ENCODE measurements around the gene SMYD3. TPM values are rescaled to one million over a fixed set of nuclear protein-coding genes. Genes with fewer than 3 reads are reported as not detected.

The SMYD3 gene
- total and polyA plus RNA-seq, 2 donors (not counting 3 experiments of a cell fraction or from before 2014, with no cell fraction given) = 16.0 to 32.1 TPM

DNA sequence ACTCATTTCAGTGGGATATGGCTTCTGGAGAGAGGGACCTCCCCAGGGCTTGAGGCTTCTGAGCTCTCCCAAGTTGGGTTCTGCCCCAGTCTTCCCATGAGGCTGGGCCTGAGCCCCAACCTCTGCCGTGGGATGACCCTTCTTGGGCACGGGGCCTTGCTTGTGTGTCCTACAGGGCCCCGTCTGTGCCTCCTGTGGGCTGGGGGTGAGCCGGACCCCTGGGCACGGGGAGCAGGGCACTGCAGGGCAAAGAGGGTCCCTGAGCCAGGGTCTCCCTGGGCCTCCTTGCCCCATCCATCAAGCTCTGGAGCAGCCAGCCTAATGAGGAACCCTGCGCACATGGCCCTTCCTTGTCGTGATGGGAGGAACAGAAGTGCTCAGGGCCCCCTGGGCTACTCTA, 5.2 kb upstream of the SMYD3 start:
- dilution Hi-C loops (cut with MboI; ENCODE audit: extremely low pct_ligation_motif_present, low sequenced_read_pairs) = no loop called here
- Histone ChIP-seq H4K20me1 (replicated peaks; ENCODE audit: control insufficient read depth, extremely low read depth, insufficient read depth, low read length) (no peaks in the 10 kb centered on the region), H3K79me2 (ENCODE audit: control insufficient read depth, insufficient read depth, low read length) (no peaks in the 10 kb centered on the region), H3K36me3 (ENCODE audit: control insufficient read depth in 2 of 2, extremely low read depth in 1 of 2, insufficient read depth in 2 of 2, low read length in 2 of 2) (no peaks in the 10 kb centered on the region), H3K4me3 (replicated peaks in 1 of 3; ENCODE audit: insufficient read depth in 1 of 3, low read depth in 1 of 3, low read length in 3 of 3) (no peak overlapping the region), H3K4me1 (ENCODE audit: control insufficient read depth, extremely low read depth, insufficient read depth, low read length) (no peaks in the 10 kb centered on the region), H3K9me1 (replicated peaks; ENCODE audit: control insufficient read depth, extremely low read depth, insufficient read depth, low read length) (no peaks in the 10 kb centered on the region), H3K27ac (ENCODE audit: insufficient read depth, low read depth, low read length) (no peak overlapping the region), H3K27me3 (ENCODE audit: control insufficient read depth in 2 of 2, insufficient read depth in 2 of 2, low read length in 2 of 2) (no peaks in the 10 kb centered on the region), H3K9me3 (replicated peaks; ENCODE audit: control insufficient read depth, insufficient read depth, low read length) (peaks cover 4% of the 10 kb centered on the region), H3K9ac (replicated peaks; ENCODE audit: extremely low read depth, insufficient read depth, low read length) (no peak overlapping the region), H3K4me2 (ENCODE audit: insufficient read depth, low read length) (no peak overlapping the region), H2AFZ (ENCODE audit: low read depth, low read length) (no peak overlapping the region)
- intact Hi-C loops (cut with micrococcal nuclease) = no loop called here
- POLR2A ChIA-PET = no interaction called here
- CTCF ChIA-PET = no interaction called here
- BruUV-seq (replicated peaks) = no TSS peak
- DNase-seq (ENCODE audit: low read depth, low spot score) = no peak
- TF ChIP-seq, protein P1, sequence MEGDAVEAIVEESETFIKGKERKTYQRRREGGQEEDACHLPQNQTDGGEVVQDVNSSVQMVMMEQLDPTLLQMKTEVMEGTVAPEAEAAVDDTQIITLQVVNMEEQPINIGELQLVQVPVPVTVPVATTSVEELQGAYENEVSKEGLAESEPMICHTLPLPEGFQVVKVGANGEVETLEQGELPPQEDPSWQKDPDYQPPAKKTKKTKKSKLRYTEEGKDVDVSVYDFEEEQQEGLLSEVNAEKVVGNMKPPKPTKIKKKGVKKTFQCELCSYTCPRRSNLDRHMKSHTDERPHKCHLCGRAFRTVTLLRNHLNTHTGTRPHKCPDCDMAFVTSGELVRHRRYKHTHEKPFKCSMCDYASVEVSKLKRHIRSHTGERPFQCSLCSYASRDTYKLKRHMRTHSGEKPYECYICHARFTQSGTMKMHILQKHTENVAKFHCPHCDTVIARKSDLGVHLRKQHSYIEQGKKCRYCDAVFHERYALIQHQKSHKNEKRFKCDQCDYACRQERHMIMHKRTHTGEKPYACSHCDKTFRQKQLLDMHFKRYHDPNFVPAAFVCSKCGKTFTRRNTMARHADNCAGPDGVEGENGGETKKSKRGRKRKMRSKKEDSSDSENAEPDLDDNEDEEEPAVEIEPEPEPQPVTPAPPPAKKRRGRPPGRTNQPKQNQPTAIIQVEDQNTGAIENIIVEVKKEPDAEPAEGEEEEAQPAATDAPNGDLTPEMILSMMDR (IDR thresholded peaks at IDR 0.05; ENCODE audit: extremely low read depth in 1 of 2, insufficient read depth in 1 of 2, low read depth in 1 of 2, low read length in 2 of 2) = no peak
- TF ChIP-seq POLR2A (IDR thresholded peaks at IDR 0.05; ENCODE audit: low read depth, low read length) = no peak
- TF ChIP-seq JUN (IDR thresholded peaks at IDR 0.05; ENCODE audit: borderline replicate concordance, insufficient read depth, insufficient read length, low read depth) = no peak
- TF ChIP-seq MYC (IDR thresholded peaks at IDR 0.05; ENCODE audit: low read depth, low read length) = no peak
- no peak for TF ChIP-seq EZH2 (IDR thresholded peaks at IDR 0.05; ENCODE audit: borderline replicate concordance, low read depth, low read length, severe bottlenecking)
- TF ChIP-seq POLR2AphosphoS5 (IDR thresholded peaks at IDR 0.05; ENCODE audit: insufficient read depth, low read depth, low read length) = no peak
- no peak for TF ChIP-seq FOS (IDR thresholded peaks at IDR 0.05; ENCODE audit: borderline replicate concordance, insufficient read depth, low read length)
- TF ChIP-seq, protein P2, sequence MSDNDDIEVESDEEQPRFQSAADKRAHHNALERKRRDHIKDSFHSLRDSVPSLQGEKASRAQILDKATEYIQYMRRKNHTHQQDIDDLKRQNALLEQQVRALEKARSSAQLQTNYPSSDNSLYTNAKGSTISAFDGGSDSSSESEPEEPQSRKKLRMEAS (IDR thresholded peaks at IDR 0.05; ENCODE audit: insufficient read depth, insufficient read length) = no peak
- no peak for TF ChIP-seq GATA2 (IDR thresholded peaks at IDR 0.05; ENCODE audit: insufficient read depth, insufficient read length, low read depth, low read length)
- FAIRE-seq = no peak
